GDM1 (cell line): ENCODE measurements around the gene CEACAM18.
"Not testable (repeated sequence)": the region's sequence is repeated elsewhere in the genome, so short reads cannot be mapped to it uniquely, and the experiment has no call there.

ENCODE experiments used
- DNase-seq: peaks from one replicate; lab custom pipeline; 2025; lab: John Stamatoyannopoulos, UW

The CEACAM18 gene

DNA sequence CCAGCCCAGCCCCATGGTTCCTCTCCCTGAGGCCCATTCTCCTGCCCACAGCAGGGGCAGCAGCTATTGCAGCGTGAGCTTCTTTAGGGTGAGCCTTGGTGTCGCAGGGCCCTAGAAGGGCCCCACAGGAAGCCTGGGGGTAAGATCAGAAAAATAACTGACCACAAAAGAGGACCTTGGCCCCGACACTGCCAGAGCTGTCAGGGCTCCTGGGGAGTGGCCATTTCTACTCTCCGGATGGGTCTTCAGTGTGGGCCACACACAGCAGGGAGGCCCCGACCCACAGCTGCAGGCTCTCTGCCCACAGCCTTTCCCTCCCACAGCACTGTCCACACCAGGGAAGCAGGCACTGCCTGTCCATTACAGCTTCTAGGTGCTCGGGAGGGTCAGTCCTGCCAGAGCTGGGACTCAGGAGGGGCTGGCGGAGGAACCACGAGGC, 16.6 kb upstream of the CEACAM18 start:
- DNase-seq, result peak; percentile 16

DNA sequence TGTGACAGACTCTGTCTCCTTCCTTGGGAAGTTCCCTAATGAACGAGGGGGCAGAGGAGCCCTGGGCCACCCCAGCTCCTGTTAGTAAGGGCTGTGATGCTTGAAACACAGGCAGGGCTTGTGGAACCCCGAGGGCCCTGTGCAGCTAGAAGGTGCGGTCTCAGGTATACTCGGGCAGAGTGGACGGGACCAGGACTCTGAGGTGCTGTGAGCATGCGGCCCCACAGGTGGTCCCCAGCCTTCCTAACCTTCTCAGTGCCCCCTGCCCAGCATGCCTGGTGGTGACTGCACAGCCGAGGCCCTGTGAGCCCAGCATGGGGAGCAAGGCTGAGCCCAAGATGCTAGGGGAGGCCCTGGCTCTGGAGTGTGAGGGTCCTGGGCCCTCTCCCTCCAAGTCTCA, 16.1 kb upstream of the CEACAM18 start:
- no peak for DNase-seq

DNA sequence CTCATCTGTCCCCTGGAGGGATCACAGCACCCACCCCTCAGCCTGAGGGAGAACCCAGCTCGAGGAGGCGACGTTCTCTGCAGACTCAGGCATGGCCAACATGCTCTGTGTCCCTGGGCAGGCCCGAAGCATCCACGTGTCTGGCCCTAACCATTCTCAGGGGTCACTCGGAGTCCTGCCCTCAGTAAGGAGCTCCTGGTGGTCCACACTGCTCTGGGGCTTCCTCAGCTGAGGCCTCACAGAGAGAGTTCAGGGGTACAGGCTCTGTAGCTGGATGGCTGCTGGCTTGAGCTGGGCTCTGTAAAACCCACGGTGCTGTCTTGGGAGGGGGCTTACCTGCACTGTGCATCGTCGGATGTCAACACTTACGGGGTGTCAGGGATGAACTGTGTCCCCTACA, 15.7 kb upstream of the CEACAM18 start:
- no peak for DNase-seq

- DNase-seq, result not testable (repeated sequence)
Measured at GRCh38 chr19:51463976-51464581, 14.3 kb upstream of the CEACAM18 start.

GRCh38 chr19:51466723-51467122, 11.6 kb upstream of the CEACAM18 start:
- DNase-seq, result no peak

DNA sequence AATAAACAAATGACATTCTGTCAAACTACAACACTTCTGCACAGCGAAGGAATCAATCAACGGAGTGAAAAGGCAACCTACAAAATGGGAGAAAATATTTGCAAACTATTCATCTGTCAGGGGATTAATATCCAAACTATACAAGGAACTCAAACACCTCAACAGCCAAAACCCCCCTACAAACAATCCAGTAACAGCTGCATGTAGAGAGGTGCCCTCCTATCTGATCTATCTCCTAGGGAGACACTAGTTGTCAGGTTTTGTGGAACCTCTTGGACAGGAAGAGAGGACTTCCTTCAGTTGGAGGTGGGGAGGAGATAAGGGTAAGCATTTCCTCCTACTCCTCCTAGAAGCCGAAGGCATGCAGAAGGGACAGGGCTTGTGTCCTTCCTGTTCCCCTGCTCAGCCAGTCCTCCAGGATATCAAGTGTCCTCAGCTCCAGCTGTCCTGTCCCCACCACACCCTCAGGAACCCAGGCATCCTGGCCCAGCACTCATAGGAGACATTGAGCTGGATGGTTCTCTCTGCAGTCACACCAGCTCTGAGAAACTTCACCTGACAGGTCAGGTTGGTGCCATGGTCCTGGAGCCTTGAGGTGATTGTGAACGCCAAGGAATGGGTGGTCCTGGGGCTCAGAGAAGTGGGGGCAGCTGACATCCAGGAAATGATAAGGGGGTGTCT, 10.3 kb upstream of the CEACAM18 start:
- DNase-seq, result peak; percentile 81

GRCh38 chr19:51468545-51468920, 9.8 kb upstream of the CEACAM18 start:
- peak; percentile 12 for DNase-seq

GRCh38 chr19:51469162-51469561, 9.2 kb upstream of the CEACAM18 start:
- peak; percentile 56 for DNase-seq

DNA sequence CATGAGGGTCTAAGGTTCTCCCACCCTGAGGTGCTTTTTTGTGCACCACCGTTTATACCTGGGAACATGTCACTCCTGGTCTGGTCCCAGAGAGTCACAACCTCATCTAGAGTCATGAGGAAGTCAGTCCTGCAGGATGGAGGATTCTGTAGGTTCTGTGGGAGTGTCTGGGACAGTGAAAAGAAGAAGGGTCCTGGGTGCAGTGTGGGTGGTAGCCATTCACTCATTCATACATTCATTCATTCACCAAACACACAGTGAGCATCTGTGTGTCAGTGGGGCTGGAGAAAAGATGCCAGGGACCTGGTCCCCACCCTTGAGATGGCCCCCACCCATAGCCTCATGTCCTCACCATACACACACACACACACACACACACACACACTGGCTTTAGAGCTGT, 8.7 kb upstream of the CEACAM18 start:
- no peak for DNase-seq

DNA sequence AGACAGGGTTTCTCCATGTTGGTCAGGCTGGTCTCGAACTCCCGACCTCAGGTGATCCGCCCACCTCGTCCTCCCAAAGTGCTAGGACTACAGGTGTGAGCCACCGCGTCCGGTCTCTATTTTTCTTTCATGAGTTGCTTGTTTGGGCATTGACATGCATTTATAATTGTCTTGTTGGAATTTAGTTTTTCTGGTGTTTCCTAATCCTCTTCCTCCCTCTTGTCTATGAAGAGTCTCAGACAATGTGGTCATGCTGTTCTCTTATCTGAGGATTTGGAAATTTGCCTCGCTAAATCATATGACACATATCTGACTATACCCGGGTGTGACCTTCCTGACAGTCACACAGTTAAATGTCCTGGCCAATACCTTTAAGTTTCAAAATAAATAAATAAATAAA, 7.4 kb upstream of the CEACAM18 start:
- no peak for DNase-seq

DNA sequence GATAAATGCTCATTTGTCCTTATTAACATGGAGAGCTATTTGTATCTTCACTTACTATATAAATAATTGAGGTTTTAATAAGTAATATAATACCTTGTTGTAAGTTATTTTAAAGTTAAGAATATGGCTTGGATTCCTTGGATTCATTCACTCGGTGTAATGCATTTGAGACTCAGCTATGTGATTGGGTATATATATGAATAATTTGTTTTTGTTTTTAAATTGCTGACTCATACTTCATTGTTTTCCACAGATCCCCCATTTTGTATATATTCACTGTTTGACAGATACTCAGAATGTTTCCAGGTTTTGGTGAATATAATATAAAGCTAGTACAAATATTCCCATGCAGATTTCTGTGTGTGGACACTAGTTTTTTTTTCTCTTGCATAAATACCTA, 6.8 kb upstream of the CEACAM18 start:
- DNase-seq, result no peak

DNA sequence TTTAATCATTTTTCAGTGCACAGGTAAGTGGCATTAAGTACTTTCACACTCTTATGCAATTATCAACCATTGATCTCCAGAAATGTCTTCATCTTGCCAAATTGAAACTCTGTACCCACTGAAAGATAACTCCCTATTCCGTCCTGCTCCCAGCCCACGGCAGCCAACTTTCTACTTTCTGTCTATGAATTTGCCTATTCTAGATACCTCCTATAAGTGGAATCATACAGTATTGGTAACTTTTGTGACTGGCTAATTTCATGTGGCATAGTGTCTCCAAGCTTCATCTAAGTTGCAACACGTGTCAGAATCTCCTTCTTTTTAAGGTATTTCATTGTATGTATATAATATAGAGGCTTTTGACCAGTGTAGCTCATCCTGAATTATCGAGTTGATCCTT, 5.7 kb upstream of the CEACAM18 start:
- no peak for DNase-seq

- peak; percentile 67 for DNase-seq
Measured at GRCh38 chr19:51473009-51473707, 5.2 kb upstream of the CEACAM18 start.

- DNase-seq, result no peak
Measured at GRCh38 chr19:51476164-51476563, 2.2 kb upstream of the CEACAM18 start.

GRCh38 chr19:51477344-51477743, 995 bp upstream of the CEACAM18 start:
- no peak for DNase-seq

GRCh38 chr19:51479531-51480331, 1.4 kb downstream of the CEACAM18 start:
- no peak for DNase-seq

DNA sequence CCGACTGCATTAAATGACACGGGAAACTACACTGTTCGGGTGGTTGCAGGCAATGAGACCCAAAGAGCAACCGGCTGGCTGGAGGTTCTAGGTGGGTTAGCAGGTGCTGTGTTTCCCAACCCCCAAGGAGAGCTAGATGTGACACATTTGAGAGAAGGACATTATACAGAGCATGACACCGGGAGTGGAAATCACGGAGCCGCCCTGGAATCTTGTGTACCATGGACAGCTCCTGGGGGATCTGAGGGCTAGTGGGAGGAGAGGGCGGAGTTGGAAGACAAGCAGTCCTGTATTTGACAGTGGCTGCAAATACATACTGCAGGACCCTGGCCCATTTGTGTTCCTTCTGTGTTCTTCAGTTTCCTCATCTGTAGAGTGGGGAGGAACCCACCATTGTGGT, 2.3 kb downstream of the CEACAM18 start:
- no peak for DNase-seq

GRCh38 chr19:51485960-51486660, 7.8 kb downstream of the CEACAM18 start:
- no peak for DNase-seq

DNA sequence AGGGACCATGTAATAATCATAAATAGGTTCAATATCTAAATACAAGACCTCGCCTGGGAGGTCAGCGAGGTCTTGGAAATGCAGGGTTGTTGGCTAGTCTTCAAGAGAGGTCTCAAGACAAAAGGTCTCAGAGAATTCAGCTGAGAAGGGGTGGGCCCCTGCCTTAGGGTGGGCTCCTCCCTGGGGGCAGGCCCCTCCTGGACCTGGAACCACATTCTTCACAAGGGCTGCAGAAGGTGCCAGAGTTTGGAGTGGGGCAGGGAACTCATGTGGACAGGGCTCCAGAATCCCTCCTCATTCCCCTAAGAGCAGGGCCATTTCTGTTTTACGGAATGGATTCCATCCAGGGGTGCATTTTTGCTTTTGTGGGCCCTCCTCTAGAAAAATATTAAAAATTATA, 10.2 kb downstream of the CEACAM18 start:
- DNase-seq, result no peak

GRCh38 chr19:51489113-51489512, 10.8 kb downstream of the CEACAM18 start:
- DNase-seq, result no peak

DNA sequence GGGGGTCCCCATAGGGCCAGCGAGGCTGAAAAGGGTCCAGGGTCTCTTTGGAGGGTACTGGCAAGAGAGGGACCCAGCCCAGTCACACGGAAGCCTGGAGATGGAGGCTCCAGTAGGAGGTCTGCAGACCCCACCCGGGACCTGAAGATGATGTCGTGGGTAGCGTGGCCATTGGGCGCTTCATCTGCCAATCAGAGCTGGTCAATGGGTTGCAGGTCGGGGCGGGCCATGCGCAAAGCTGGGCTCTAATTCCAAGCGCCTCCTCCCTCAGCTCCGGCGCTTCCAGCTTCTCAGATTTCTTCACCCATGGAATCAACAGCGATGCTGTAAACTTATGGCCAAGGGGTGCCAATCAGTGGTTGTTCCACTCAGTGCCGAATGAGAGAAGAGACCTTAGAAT, 12.3 kb downstream of the CEACAM18 start:
- DNase-seq, result no peak

DNA sequence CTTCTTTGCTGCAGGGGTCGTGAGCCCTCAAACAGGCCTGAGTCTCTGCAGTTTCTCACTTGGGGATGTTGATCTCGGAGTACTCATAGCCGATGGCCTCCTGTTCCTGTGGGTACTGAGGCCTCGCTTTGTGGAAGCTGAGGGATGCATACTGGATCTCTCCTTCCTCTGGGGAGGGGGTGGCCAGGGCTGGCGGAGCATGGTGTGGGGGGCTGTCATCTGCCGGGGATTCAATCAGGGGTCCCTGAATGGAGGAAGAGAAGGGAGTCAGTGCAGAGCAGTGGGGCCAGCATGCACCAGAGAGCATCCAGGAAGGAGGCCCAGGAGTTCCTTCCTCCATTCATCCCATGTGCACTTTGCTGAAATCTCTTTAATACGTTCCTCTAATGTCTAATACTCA, 13.2 kb downstream of the CEACAM18 start:
- DNase-seq, result no peak
